Neural progenitor cell (in vitro differentiated cells): Measurements from ENCODE around the gene CXCL3. TPM values are rescaled to one million over a fixed set of nuclear protein-coding genes. Genes with fewer than 3 reads are reported as not detected.

Source experiments
- DNase-seq: peaks from one replicate; pipeline ENCODE4 v3.0.0-alpha.2; 2016; ENCODE audit warnings: low spot score
- H2AFZ ChIP-seq: fragments of 200-600 bp; sonication (generic); replicated peaks from 2 replicates; pipeline ENCODE4 v1.6.1; 2016; ENCODE audit warnings: antibody characterized with exemption
- H3F3A ChIP-seq: fragments of 200-600 bp; sonication (generic); 2 replicates; pipeline ENCODE4 v1.6.1; 2016; ENCODE audit warnings: antibody characterized with exemption, low read depth
- H3K27ac ChIP-seq: fragments of 200-600 bp; sonication (generic); 2 replicates; pipeline ENCODE4 v1.5.1; 2016; ENCODE audit warnings: mild to moderate bottlenecking
- H3K27me3 ChIP-seq: fragments of 200-600 bp; sonication (generic); 2 replicates; pipeline ENCODE4 v1.6.1; 2016; ENCODE audit warnings: mild to moderate bottlenecking, moderate library complexity
- H3K36me3 ChIP-seq: fragments of 200-600 bp; sonication (generic); 2 replicates; pipeline ENCODE4 v1.5.1; 2016
- H3K4me1 ChIP-seq: fragments of 200-600 bp; sonication (generic); 2 replicates; pipeline ENCODE4 v1.6.1; 2016; ENCODE audit warnings: mixed run types
- H3K4me2 ChIP-seq: fragments of 200-600 bp; sonication (generic); 2 replicates; pipeline ENCODE4 v1.6.1; 2016
- H3K4me3 ChIP-seq: fragments of 200-600 bp; sonication (generic); 2 replicates; pipeline ENCODE4 v1.5.1; 2016
- H3K79me2 ChIP-seq: fragments of 200-600 bp; sonication (generic); 2 replicates; pipeline ENCODE4 v1.6.1; 2016; ENCODE audit warnings: low read depth
- H3K9ac ChIP-seq: fragments of 200-600 bp; sonication (generic); 2 replicates; pipeline ENCODE4 v1.6.1; 2016
- H3K9me3 ChIP-seq: fragments of 200-600 bp; sonication (generic); 2 replicates; pipeline ENCODE4 v1.5.1; 2016; ENCODE audit warnings: low read depth
- H4K20me1 ChIP-seq: fragments of 200-600 bp; sonication (generic); 2 replicates; pipeline ENCODE4 v1.6.1; 2016; ENCODE audit warnings: low read depth
- H3K27ac Mint-ChIP-seq: 3 replicates; pipeline ENCODE4 v1.8.0; 2021; ENCODE audit warnings: mixed read lengths
- H3K27me3 Mint-ChIP-seq: 2 replicates; pipeline ENCODE4 v1.8.0; 2022; ENCODE audit warnings: low read depth, mild to moderate bottlenecking, inconsistent platforms, moderate library complexity, mixed read lengths; ENCODE audit not compliant: insufficient read depth
- H3K36me3 Mint-ChIP-seq: 3 replicates; pipeline ENCODE4 v1.8.0; 2021; ENCODE audit warnings: mixed read lengths
- H3K4me1 Mint-ChIP-seq: 3 replicates; pipeline ENCODE4 v1.8.0; 2021; ENCODE audit warnings: mixed read lengths
- H3K4me3 Mint-ChIP-seq: 3 replicates; pipeline ENCODE4 v1.8.0; 2021; ENCODE audit warnings: mild to moderate bottlenecking, moderate library complexity, mixed read lengths
- H3K9me3 Mint-ChIP-seq: 3 replicates; pipeline ENCODE4 v1.8.0; 2020; ENCODE audit warnings: mixed read lengths
- EZH2 ChIP-seq: fragments of 200-600 bp; sonication (generic); IDR thresholded peaks from 2 replicates; pipeline ENCODE4 v1.6.1; 2017; ENCODE audit warnings: antibody characterized with exemption, mild to moderate bottlenecking, moderate library complexity
- EZH2phosphoT487 ChIP-seq: fragments of 200-600 bp; sonication (generic); IDR thresholded peaks from 2 replicates; pipeline ENCODE4 v1.6.1; 2017; ENCODE audit warnings: antibody characterized with exemption
- total RNA-seq: library from RNA; depleted of rRNA; stranded (reverse); fragments of >200 nt; gene quantifications from 2 replicates; pipeline ENCODE4 v1.2.3, GENCODE V29; 2015; ENCODE audit warnings: low replicate concordance
- TF ChIP-seq, protein P1 (sequence below): fragments of 200-600 bp; sonication (generic); IDR thresholded peaks from 2 replicates; pipeline ENCODE4 v1.5.1; 2017; ENCODE audit warnings: antibody characterized with exemption, mild to moderate bottlenecking

The CXCL3 gene
- total RNA-seq, 1 donor from 2014 or later: 1.5 TPM

DNA sequence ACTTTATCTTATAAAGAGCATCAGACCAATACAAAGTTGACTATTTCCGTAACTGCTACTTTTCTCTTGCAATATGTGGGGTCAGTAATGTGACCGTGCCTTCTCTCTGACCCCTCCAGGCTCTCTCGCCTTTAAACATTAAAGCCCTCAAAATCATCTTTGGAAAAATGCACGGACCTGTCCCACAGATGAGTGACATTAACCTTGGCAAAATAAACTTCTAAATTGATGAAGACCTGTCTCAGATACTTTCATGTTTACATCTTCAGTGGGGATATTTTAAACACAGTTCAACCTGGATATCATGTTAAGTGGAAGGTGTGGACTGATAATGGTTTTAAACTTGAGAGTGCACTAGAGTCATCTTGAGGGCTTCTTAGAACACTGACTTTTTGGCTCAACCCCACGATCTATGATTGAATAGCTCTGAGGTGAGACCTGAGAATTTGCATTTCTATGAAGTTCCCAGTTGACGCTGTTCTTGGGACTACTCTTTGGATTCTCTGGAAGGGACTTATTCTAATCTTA, 26.7 kb upstream of the CXCL3 start:
- Mint-ChIP-seq H3K4me1 (no peaks in the 10 kb centered on the region), H3K27me3 (no peaks in the 10 kb centered on the region), H3K27ac (no peak overlapping the region), H3K9me3 (peaks cover 2% of the 10 kb centered on the region), H3K36me3 (no peaks in the 10 kb centered on the region), H3K4me3 (no peak overlapping the region)
- H3K27me3 ChIP-seq: no peaks in the 10 kb centered on the region
- H3K9me3 ChIP-seq: peaks cover 7% of the 10 kb centered on the region
- no peak for TF ChIP-seq EZH2phosphoT487
- TF ChIP-seq EZH2: no peak
- TF ChIP-seq, protein P1, sequence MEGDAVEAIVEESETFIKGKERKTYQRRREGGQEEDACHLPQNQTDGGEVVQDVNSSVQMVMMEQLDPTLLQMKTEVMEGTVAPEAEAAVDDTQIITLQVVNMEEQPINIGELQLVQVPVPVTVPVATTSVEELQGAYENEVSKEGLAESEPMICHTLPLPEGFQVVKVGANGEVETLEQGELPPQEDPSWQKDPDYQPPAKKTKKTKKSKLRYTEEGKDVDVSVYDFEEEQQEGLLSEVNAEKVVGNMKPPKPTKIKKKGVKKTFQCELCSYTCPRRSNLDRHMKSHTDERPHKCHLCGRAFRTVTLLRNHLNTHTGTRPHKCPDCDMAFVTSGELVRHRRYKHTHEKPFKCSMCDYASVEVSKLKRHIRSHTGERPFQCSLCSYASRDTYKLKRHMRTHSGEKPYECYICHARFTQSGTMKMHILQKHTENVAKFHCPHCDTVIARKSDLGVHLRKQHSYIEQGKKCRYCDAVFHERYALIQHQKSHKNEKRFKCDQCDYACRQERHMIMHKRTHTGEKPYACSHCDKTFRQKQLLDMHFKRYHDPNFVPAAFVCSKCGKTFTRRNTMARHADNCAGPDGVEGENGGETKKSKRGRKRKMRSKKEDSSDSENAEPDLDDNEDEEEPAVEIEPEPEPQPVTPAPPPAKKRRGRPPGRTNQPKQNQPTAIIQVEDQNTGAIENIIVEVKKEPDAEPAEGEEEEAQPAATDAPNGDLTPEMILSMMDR: no peak
- no peaks in the 10 kb centered on the region for H4K20me1 ChIP-seq
- H3F3A ChIP-seq: no peaks in the 10 kb centered on the region
- H3K27ac ChIP-seq: no peak overlapping the region
- no peaks in the 10 kb centered on the region for H3K4me1 ChIP-seq
- no peak overlapping the region for H3K4me2 ChIP-seq
- DNase-seq: no peak
- no peak overlapping the region for H3K9ac ChIP-seq
- H3K36me3 ChIP-seq: no peaks in the 10 kb centered on the region
- H3K79me2 ChIP-seq: no peaks in the 10 kb centered on the region
- H2AFZ ChIP-seq: no peak overlapping the region
- H3K4me3 ChIP-seq: no peak overlapping the region

DNA sequence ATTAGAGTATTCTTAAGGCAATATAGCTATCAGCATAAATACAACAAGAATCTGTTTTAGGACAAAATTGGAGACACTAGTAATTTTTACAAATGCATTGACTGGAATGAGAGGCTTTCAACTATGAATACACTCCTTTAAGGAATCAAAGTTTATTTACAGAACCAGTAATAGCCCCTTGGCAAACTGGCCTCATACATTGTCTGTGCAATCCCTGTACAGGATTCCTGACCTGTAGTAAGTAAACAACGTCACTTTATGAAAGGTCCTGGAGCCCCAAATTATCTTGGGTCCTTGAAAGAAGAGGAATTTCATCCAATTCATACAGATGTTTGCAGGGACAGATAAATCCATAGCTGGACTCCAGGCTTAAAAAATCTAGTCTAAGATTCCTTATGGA, 25.4 kb upstream of the CXCL3 start:
- no peak overlapping the region for H3K9ac ChIP-seq
- H3K4me1 ChIP-seq: no peaks in the 10 kb centered on the region
- Mint-ChIP-seq H3K4me3 (no peak overlapping the region), H3K36me3 (no peaks in the 10 kb centered on the region), H3K27ac (no peak overlapping the region), H3K9me3 (no peaks in the 10 kb centered on the region), H3K27me3 (no peaks in the 10 kb centered on the region), H3K4me1 (no peaks in the 10 kb centered on the region)
- H3K9me3 ChIP-seq: peaks cover 1% of the 10 kb centered on the region
- TF ChIP-seq EZH2phosphoT487 (no peak), EZH2 (no peak)
- TF ChIP-seq, protein P1: no peak
- no peak overlapping the region for H3K4me3 ChIP-seq
- no peak for DNase-seq
- H4K20me1 ChIP-seq: no peaks in the 10 kb centered on the region
- no peaks in the 10 kb centered on the region for H3F3A ChIP-seq
- no peaks in the 10 kb centered on the region for H3K79me2 ChIP-seq
- H3K27ac ChIP-seq: no peak overlapping the region
- no peaks in the 10 kb centered on the region for H3K27me3 ChIP-seq
- H3K36me3 ChIP-seq: no peaks in the 10 kb centered on the region
- H3K4me2 ChIP-seq: no peak overlapping the region
- H2AFZ ChIP-seq: no peak overlapping the region

DNA sequence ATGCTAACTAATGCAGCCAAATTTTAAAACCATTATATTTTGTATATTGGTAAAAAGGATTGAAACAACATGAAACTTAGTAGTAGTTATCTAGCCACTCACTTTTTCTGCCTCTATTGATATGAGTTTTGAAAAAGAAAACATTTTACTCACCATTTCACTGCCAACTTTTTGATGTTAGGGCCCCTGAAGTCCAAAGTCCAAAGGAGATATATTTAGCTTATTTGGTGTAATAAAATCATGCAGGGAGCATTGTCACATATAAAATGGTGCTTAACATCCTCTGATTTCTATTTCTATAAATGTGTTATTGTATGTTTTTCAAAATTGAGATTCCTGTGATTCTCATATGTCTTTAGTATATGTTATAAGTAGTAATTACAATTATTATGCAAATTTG, 24.5 kb upstream of the CXCL3 start:
- H3K27ac ChIP-seq: no peak overlapping the region
- H3K9me3 ChIP-seq: no peaks in the 10 kb centered on the region
- no peak overlapping the region for H3K4me3 ChIP-seq
- no peaks in the 10 kb centered on the region for H3K36me3 ChIP-seq
- no peaks in the 10 kb centered on the region for H3K4me1 ChIP-seq
- H3K4me3 Mint-ChIP-seq: no peak overlapping the region
- H3K79me2 ChIP-seq: no peaks in the 10 kb centered on the region
- no peak for DNase-seq
- H3K36me3 Mint-ChIP-seq: no peaks in the 10 kb centered on the region
- H3K9me3 Mint-ChIP-seq: no peaks in the 10 kb centered on the region
- H3K27me3 ChIP-seq: no peaks in the 10 kb centered on the region
- no peaks in the 10 kb centered on the region for H4K20me1 ChIP-seq
- H2AFZ ChIP-seq: no peak overlapping the region
- TF ChIP-seq EZH2phosphoT487: no peak
- TF ChIP-seq, protein P1: no peak
- TF ChIP-seq EZH2: no peak
- no peaks in the 10 kb centered on the region for H3K27me3 Mint-ChIP-seq
- no peaks in the 10 kb centered on the region for H3K4me1 Mint-ChIP-seq
- H3K4me2 ChIP-seq: no peak overlapping the region
- no peak overlapping the region for H3K9ac ChIP-seq
- H3F3A ChIP-seq: no peaks in the 10 kb centered on the region
- H3K27ac Mint-ChIP-seq: no peak overlapping the region
